Measurements from ENCODE around the gene CSMD2.

Gene CSMD2

DNA sequence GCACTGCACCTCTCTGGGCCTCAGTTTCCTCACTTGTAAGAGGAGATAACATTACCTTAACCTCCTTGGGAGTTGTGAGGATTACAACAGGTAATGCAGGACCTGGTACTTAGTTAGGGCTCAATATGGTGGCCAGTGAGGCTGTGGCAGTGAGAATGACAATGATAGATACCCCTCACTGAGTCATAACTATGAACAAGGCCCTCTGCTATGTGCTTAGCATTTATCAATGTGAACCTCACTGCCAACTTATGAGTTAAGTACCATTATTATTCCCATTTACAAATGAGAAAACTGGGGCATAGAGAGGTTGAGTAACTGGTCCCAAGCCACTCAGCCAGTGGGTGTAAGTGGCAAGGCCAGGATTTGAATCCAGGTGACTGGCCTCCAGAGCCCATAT lies 236.8 kb downstream of the CSMD2 start:
- no peaks in the 10 kb centered on the region for H3K27me3 ChIP-seq (ENCODE audit: insufficient read depth, low read length, poor library complexity, severe bottlenecking)
- no peak overlapping the region for H2AFZ ChIP-seq (ENCODE audit: low read length)
- H3K4me3 ChIP-seq (ENCODE audit: low read length, poor library complexity, severe bottlenecking) = no peak overlapping the region
- H3K9me2 ChIP-seq (replicated peaks; ENCODE audit: low read depth, low read length) = no peaks in the 10 kb centered on the region
- H3K9ac ChIP-seq (ENCODE audit: low read depth, low read length, poor library complexity, severe bottlenecking) = no peak overlapping the region
- no peak overlapping the region for H3K4me2 ChIP-seq (ENCODE audit: low read depth, low read length, poor library complexity, severe bottlenecking)
- H3F3A ChIP-seq (ENCODE audit: low read depth) = no peaks in the 10 kb centered on the region
- H3K79me2 ChIP-seq (ENCODE audit: insufficient read depth, low read length) = no peaks in the 10 kb centered on the region
- no peaks in the 10 kb centered on the region; the same call in 1 of the 2 replicates for H3K9me3 ChIP-seq (ENCODE audit: insufficient read depth, low read depth, low read length)
- H4K20me1 ChIP-seq (ENCODE audit: insufficient read depth, low read length, poor library complexity, severe bottlenecking) = no peaks in the 10 kb centered on the region
- no peaks in the 10 kb centered on the region for H3K4me1 ChIP-seq (ENCODE audit: insufficient read depth, low read length, poor library complexity, severe bottlenecking)
- H3K36me3 ChIP-seq (ENCODE audit: insufficient read depth, low read length) = no peaks in the 10 kb centered on the region
- TF ChIP-seq EZH2phosphoT487 (IDR thresholded peaks at IDR 0.05; ENCODE audit: borderline replicate concordance) = no peak
- TF ChIP-seq, protein P1, sequence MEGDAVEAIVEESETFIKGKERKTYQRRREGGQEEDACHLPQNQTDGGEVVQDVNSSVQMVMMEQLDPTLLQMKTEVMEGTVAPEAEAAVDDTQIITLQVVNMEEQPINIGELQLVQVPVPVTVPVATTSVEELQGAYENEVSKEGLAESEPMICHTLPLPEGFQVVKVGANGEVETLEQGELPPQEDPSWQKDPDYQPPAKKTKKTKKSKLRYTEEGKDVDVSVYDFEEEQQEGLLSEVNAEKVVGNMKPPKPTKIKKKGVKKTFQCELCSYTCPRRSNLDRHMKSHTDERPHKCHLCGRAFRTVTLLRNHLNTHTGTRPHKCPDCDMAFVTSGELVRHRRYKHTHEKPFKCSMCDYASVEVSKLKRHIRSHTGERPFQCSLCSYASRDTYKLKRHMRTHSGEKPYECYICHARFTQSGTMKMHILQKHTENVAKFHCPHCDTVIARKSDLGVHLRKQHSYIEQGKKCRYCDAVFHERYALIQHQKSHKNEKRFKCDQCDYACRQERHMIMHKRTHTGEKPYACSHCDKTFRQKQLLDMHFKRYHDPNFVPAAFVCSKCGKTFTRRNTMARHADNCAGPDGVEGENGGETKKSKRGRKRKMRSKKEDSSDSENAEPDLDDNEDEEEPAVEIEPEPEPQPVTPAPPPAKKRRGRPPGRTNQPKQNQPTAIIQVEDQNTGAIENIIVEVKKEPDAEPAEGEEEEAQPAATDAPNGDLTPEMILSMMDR (conservative IDR thresholded peaks at IDR 0.05; ENCODE audit: low read length) = no peak

DNA sequence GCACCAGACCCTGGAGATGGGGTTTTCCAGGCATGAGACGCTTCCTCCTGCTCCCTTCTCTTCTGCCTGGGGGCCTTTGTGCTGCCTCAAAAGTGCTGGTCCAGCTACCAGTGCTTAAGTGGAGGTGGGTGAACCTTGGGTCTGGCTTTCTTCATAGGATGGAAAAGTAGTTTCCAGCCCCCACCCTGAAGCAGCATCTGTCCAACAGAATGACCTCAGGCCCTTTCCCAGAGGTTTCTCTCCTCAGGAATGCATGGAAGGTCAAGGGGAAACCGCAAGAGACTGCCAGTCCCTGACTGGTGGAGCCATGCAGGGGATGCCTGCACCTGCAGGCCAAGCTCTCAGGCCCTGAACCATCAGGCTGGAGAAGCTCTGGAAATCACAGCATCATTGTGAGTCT lies 237.3 kb downstream of the CSMD2 start:
- Histone ChIP-seq H3K9me2 (replicated peaks; ENCODE audit: low read depth, low read length) (no peaks in the 10 kb centered on the region), H3K4me2 (ENCODE audit: low read depth, low read length, poor library complexity, severe bottlenecking) (no peak overlapping the region), H3K9ac (ENCODE audit: low read depth, low read length, poor library complexity, severe bottlenecking) (no peak overlapping the region), H3K27me3 (ENCODE audit: insufficient read depth, low read length, poor library complexity, severe bottlenecking) (no peaks in the 10 kb centered on the region), H3K9me3 (ENCODE audit: insufficient read depth, low read depth, low read length) (no peaks in the 10 kb centered on the region; the same call in 1 of the 2 replicates), H3K36me3 (ENCODE audit: insufficient read depth, low read length) (no peaks in the 10 kb centered on the region), H3K4me3 (ENCODE audit: low read length, poor library complexity, severe bottlenecking) (no peak overlapping the region), H4K20me1 (ENCODE audit: insufficient read depth, low read length, poor library complexity, severe bottlenecking) (no peaks in the 10 kb centered on the region), H3F3A (ENCODE audit: low read depth) (no peaks in the 10 kb centered on the region), H3K79me2 (ENCODE audit: insufficient read depth, low read length) (no peaks in the 10 kb centered on the region), H3K4me1 (ENCODE audit: insufficient read depth, low read length, poor library complexity, severe bottlenecking) (no peaks in the 10 kb centered on the region), H2AFZ (ENCODE audit: low read length) (no peak overlapping the region)
- TF ChIP-seq, protein P1 (conservative IDR thresholded peaks at IDR 0.05; ENCODE audit: low read length) = no peak
- TF ChIP-seq EZH2phosphoT487 (IDR thresholded peaks at IDR 0.05; ENCODE audit: borderline replicate concordance) = no peak

DNA sequence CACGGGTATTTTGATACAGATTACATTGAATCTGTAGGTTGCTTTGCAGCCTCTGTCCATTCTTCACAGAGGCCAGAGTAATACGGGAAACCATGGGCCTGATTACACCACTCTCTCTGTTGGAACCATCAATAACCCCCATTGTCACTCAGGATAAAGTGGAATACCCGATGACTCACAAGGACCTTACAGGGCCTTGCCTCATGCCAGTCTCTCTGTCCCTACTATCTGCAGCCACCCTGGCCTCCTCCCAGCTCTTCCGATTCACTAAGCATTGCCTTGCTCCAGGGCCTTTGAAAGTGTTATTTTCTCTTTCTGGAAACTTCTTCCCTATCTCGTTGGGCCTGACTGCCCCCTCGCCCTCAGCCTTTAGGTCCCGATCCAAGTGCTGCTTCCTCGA lies 239.4 kb downstream of the CSMD2 start:
- Histone ChIP-seq H3K27me3 (ENCODE audit: insufficient read depth, low read length, poor library complexity, severe bottlenecking) (no peaks in the 10 kb centered on the region), H3K36me3 (ENCODE audit: insufficient read depth, low read length) (no peaks in the 10 kb centered on the region), H2AFZ (ENCODE audit: low read length) (no peak overlapping the region), H3K79me2 (ENCODE audit: insufficient read depth, low read length) (no peaks in the 10 kb centered on the region), H3F3A (ENCODE audit: low read depth) (no peaks in the 10 kb centered on the region), H3K9me3 (ENCODE audit: insufficient read depth, low read depth, low read length) (no peaks in the 10 kb centered on the region; the same call in 1 of the 2 replicates), H3K9me2 (replicated peaks; ENCODE audit: low read depth, low read length) (no peaks in the 10 kb centered on the region), H3K9ac (ENCODE audit: low read depth, low read length, poor library complexity, severe bottlenecking) (no peak overlapping the region), H3K4me3 (ENCODE audit: low read length, poor library complexity, severe bottlenecking) (no peak overlapping the region), H3K4me1 (ENCODE audit: insufficient read depth, low read length, poor library complexity, severe bottlenecking) (no peaks in the 10 kb centered on the region), H3K4me2 (ENCODE audit: low read depth, low read length, poor library complexity, severe bottlenecking) (no peak overlapping the region), H4K20me1 (ENCODE audit: insufficient read depth, low read length, poor library complexity, severe bottlenecking) (no peaks in the 10 kb centered on the region)
- TF ChIP-seq EZH2phosphoT487 (IDR thresholded peaks at IDR 0.05; ENCODE audit: borderline replicate concordance) = no peak
- TF ChIP-seq, protein P1 (conservative IDR thresholded peaks at IDR 0.05; ENCODE audit: low read length) = no peak
